HG03432 (cell line): ENCODE measurements around the gene FAM161A.
"Not testable (repeated sequence)": the region's sequence is repeated elsewhere in the genome, so short reads cannot be mapped to it uniquely, and the experiment has no call there.

Source experiments
- ATAC-seq: cut with Tn5 transposase; IDR thresholded peaks from one replicate; pipeline ENCODE4 v1.9.1; 2021; ENCODE audit warnings: mild to moderate bottlenecking, moderate library complexity; ENCODE audit not compliant: unreplicated experiment

FAM161A gene

GRCh38 chr2:61853847-61854563 lies at the start of gene FAM161A:
TSS of gene FAM161A (minus strand) at chr2:61854060. CDS start at chr2:61854041, 19 bp downstream.
- peak; percentile 88 for ATAC-seq

DNA sequence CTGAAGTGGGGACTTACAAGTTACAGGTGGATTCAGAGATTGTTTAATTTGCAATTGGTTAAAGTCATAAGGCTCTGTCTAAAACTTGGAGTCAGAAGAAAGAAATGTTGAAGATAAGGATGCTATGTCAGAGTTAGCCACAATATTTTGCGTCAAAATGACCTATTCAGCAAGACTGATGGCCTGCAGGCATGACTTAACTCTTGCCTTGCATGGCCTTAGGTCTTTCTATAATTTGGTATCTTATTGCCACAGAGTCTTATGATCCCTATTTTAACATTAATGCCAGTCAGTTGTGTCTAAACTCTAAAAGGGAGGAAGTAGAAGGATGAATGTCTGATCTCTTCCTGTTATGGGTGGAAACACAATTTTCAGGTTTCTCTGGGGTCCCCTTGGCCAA lies 46.4 kb upstream of the FAM161A start:
- no peak for ATAC-seq

DNA sequence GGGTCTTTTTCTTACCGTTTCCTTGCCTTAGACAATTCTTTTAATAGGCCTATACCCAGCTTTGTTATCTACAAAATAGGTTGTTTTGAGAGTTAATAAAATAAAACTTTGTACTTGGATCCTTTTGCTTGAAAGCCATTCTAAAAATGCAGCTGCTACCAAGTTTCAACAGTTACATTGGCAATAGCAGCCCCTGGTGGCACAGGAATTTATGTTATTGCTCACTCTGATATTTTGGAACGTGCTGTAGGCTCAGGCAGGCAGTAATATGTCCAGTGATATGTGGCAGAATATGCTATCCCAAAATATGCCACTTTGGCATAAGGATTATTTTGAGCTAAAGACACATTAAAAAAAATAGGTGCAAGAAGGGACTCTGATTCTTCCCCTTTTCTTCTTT lies 45.0 kb upstream of the FAM161A start:
- ATAC-seq, result no peak

DNA sequence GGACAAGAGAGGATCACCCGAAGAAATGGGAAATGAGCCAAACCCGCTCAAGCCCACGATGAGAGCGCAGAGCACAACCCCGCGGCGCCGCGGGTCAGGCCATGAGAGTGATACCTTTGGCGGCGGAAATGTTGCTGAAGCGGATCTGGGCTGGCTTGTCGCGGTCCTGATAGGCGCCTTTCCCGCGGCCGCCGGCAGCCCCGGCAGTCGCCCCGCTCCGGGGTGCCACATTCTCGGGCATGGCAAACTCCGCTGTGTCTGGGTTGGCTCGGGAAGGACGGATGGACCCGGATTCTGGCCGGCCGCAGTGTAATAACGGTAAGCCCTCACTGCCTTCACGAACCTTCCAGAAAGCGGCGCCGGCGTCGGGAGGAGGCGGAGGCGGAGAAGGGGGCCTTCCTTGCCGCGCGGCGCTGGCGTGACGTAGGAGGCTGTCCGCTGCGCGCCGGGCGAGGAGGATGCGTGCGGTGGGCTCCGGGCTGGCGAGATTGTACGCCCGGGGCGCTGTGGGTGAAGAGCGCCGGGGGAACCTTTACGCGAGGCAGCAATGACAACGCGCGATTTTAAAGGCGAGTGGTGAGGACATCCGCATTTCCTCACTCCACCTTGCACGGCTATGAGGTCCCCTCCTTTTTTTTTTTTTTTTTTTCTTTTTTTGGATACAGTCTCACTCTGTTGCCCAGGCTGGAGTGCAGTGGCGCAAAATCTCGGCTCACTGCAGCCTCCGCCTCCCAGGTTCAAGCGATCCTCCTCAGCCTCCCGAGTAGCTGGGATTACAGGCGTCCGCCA lies 34.6 kb upstream of the FAM161A start, which contains the start of gene CCT4:
TSS of gene CCT4 (minus strand) at position 390 of the 789 bp plus-strand sequence. CDS start at position 241, 149 bp downstream.
- peak; percentile 82 for ATAC-seq

DNA sequence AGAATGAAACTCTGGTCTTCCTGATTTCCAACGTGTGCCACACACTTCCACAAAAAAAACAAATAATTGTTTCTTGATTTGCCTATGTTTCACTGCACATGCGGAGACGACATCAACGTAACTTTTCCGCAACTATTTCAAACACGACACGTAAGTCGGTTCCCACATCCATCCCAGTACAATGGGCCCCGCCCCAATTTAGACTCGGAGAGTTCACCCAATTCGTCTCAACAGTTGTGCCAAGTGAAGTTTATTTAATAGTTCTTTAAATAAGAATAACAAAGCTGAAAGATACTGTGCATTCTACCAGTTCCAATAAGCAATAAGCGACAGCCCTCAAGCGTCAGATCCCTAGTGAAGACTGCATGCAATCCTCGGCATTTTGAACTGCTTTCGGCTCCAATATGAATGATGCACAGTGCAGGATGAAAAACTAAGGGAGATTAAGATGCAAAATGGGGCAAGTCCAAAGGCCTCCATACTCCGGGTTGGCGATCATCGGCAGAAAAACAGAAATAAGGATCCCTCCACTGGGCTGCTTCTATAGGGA lies 33.9 kb upstream of the FAM161A start:
- ATAC-seq, result no peak

GRCh38 chr2:61885896-61886603 lies 32.2 kb upstream of the FAM161A start:
- ATAC-seq, result no peak

- ATAC-seq, result no peak
Observed at GRCh38 chr2:61882850-61883249, 29.0 kb upstream of the FAM161A start.

DNA sequence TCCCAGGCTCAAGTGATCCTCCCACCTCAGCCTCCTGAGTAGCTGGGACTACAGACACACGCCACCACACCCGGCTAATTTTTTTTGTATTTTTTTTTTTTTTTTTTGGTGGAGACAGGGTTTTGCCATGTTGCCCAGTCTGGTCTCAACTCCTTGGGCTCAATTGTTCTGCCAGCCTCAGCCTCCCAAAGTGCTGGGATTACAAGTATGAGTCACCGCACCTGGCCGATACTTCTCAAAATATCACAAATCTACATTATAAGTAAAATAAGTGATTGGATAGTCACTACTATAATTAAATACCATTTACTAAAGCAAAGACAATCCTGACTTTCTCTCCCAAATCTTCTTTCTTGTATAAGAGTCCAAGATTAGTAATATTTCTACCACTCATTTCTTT lies 25.5 kb upstream of the FAM161A start:
- ATAC-seq, result not testable (repeated sequence)

- ATAC-seq, result no peak
Observed at GRCh38 chr2:61878761-61879160, 24.9 kb upstream of the FAM161A start.

- ATAC-seq, result no peak
Observed at GRCh38 chr2:61877571-61878245, 23.8 kb upstream of the FAM161A start.

GRCh38 chr2:61876400-61876799 lies 22.5 kb upstream of the FAM161A start:
- no peak for ATAC-seq

DNA sequence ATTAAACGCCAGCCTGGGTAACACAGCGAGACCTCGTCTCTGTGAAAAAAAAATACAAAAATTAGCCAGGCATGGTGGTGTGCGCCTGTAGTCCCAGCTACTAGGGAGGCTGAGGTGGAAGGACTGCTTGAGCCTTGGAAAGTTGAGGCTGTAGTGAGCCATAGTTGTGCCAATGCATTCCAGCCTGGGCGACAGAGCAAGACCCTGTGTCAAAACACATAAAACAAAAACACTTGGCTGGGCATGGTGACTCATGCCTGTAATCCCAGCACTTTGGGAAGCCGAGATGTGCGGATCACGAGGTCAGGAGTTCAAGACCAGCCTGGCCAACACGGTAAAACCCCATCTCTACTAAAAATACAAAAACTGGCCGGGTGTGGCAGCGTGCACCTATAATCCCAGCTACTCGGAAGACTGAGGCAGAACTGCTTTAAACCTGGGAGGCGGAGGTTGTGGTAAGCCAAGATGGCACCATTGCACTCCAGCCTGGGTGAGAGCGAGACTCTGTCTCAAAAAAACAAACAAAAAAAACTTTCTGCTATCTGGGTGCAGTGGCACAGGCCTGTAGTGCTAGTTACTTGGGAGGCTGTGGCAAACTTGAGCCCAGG lies 12.7 kb upstream of the FAM161A start:
- ATAC-seq, result not testable (repeated sequence)

DNA sequence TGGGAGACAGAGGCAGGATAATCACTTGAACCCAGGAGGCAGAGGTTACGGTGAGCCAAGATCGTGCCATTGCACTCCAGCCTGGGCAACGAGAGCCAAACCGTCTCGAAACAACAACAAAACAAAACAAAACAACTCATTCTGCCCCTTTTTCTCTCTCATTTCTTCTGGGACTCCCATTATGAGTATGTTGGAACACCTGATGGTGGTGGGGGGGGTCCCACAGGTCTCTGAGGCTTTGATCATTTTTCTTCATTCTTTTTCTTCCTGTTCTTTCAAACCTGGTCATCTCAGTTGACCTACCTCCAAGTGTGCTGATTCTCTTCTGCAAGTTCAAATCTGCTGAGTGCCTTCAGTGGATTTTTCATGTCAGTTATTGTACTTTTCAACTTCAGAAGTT lies 8.2 kb upstream of the FAM161A start:
- no peak for ATAC-seq

GRCh38 chr2:61857224-61857623 lies 3.4 kb upstream of the FAM161A start:
- no peak for ATAC-seq

DNA sequence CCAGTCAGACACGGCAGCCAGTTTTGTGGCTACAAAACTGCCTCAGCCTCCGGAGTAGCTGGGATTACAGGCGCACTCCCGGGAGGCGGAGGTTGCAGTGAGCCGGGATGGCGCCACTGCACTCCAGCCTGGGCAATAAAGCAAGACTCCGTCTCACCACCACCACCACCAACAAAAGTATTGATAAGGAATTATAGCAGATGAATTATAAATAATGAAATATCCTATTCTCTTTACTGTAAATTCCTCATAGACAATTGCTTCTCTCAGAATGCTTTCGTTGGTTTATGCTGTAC lies 1.4 kb upstream of the FAM161A start:
- ATAC-seq, result no peak

- peak; percentile 83 for ATAC-seq
Observed at GRCh38 chr2:61854564-61855317, 881 bp upstream of the FAM161A start.

DNA sequence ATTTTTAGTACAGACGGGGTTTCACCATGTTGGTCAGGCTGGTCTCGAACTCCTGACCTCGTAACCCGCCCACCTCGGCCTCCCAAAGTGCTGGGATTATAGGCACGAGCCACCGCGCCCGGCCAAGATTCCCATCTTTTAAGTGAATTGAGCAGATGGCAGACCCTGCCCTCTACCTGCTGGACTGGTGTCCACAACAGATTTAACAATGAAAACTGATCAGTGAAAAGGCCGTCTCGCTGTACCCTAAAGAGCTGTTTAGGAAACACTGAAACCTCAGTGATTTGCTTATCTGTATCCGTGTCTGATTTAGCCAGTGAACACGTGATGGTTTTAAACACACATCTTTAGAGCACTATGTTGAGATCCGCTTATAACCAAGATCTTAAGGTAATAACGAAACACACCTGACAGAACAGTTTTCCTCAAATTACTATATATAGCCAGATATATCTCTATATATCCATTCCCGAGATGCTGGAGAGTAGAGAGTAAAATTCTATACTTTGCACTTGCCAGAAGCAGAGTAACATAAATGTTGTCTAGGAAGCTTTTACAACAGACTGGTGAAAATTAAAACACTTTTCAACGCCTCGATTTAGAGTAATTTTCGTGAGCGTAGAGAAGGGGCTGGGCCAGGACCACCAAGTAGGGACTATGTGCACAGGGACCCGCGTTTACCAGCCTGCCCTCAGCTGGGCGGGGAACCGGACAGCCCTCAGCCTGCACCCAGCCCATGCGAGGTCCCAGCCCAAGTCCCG lies 594 bp downstream of the FAM161A start:
- peak; percentile 69 for ATAC-seq

DNA sequence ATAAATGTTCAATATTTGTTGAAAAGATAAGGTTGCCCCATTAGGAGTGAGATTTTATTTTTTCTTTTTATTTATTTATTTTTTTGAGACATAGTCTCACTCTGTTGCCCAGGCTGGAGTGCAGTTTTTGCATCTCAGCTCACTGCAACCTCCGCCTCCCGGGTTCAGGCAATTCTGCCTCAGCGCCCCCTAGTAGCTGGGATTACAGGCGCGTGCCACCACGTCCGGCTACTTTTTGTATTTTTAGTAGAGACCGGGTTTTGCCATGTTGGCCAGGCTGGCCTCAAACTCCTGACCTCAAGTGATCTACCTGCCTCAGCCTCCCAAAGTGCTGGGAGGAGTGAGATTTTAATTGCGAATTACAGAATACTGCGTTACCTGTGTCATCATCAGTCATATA lies 2.6 kb downstream of the FAM161A start:
- not testable (repeated sequence) for ATAC-seq

DNA sequence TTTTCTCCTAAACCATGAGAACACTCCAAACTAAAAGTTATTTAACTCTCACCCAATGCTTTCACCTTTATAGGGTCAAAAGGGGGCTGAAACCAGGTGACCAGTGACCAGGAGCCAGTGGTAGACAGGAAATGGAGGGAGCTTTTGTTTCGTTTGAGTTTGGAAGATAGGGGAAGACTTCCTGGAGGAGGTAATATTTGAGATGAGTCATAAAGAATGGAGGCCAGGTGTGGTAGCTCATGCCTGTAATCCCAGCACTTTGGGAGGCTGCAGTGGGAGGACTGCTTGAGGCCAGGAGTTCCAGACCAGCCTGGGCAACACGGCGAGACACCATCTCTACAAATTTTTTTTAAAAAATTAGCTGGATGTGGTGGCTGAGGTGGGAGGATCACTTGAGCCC lies 8.5 kb downstream of the FAM161A start:
- ATAC-seq, result no peak
